H1 (cell line): ENCODE results near the gene CRADD. TPM values are rescaled to one million over a fixed set of nuclear protein-coding genes. Genes with fewer than 3 reads are reported as not detected.

Experiments
- CTCF ChIA-PET: fragments of 300-600 bp; sonication (Branson Sonifier 250); formaldehyde crosslinking; loops from one replicate; lab custom pipeline; 2021; ENCODE audit not compliant: partially characterized antibody; lab: Charles Lee
- POLR2A ChIA-PET: fragments of 300-600 bp; sonication (Branson Sonifier 250); formaldehyde crosslinking; loops from one replicate; lab custom pipeline; 2021; ENCODE audit warnings: inconsistent platforms; ENCODE audit not compliant: partially characterized antibody; lab: Charles Lee
- DNase-seq, 2 experiments: peaks; one replicate each; pipeline versions ENCODE4 v3.0.0 to v3.0.0-alpha.2; 2010 to 2022; ENCODE audit warnings: low spot score in 2 of 2, low read depth in 1 of 2, mixed read lengths in 1 of 2
- FAIRE-seq: peaks from 2 replicates; lab custom pipeline; 2011; peaks lifted over from hg19 to GRCh38; lab: Jason Lieb, UNC
- H2AFZ ChIP-seq: 2 replicates; pipeline ENCODE4 v1.8.1; 2012; ENCODE audit warnings: low read length, inconsistent platforms
- H2AK5ac ChIP-seq: 2 replicates; pipeline ENCODE4 v1.6.1; 2013; ENCODE audit warnings: low read depth, low read length
- H2BK120ac ChIP-seq: replicated peaks from 2 replicates; pipeline ENCODE3; 2013; ENCODE audit warnings: low read depth, low read length, inconsistent platforms
- H2BK12ac ChIP-seq: 2 replicates; pipeline ENCODE4 v1.6.1; 2013; ENCODE audit warnings: low read depth, low read length
- H2BK15ac ChIP-seq: 2 replicates; pipeline ENCODE4 v1.6.1; 2013; ENCODE audit warnings: low read length
- H2BK20ac ChIP-seq: 2 replicates; pipeline ENCODE4 v1.6.1; 2013; ENCODE audit warnings: low read length
- H2BK5ac ChIP-seq: 2 replicates; pipeline ENCODE4 v1.6.1; 2013; ENCODE audit warnings: low read depth, low read length
- H3K14ac ChIP-seq: 2 replicates; pipeline ENCODE4 v1.6.1; 2013; ENCODE audit warnings: inconsistent platforms; ENCODE audit not compliant: insufficient read length
- H3K18ac ChIP-seq: 2 replicates; pipeline ENCODE4 v1.6.1; 2013; ENCODE audit warnings: low read length; ENCODE audit errors: extremely low read depth
- H3K23ac ChIP-seq: 2 replicates; pipeline ENCODE4 v1.6.1; 2013; ENCODE audit warnings: inconsistent platforms; ENCODE audit not compliant: insufficient read length
- H3K23me2 ChIP-seq: 2 replicates; pipeline ENCODE4 v1.6.1; 2013; ENCODE audit warnings: low read depth, low read length
- H3K27ac ChIP-seq: 2 replicates; pipeline ENCODE4 v1.6.1; 2011; ENCODE audit warnings: low read depth, low read length, inconsistent platforms
- H3K27me3 ChIP-seq, 4 experiments: replicated peaks in 1 of 4; 1 replicate in 1 of 4; 2 replicates in 3 of 4; pipeline versions ENCODE4 v1.6.1 to v1.8.1; 2011 to 2013; ENCODE audit warnings: low read length in 3 of 4, mild to moderate bottlenecking in 3 of 4, inconsistent platforms in 2 of 4, mixed read lengths in 2 of 4, moderate library complexity in 1 of 4; ENCODE audit not compliant: control insufficient read depth in 3 of 4, insufficient read depth in 3 of 4; ENCODE audit errors: extremely low read depth in 1 of 4
- H3K36me3 ChIP-seq, 4 experiments: 2 replicates each; pipeline versions ENCODE4 v1.6.1 to v1.8.1; 2011 to 2013; ENCODE audit warnings: mild to moderate bottlenecking in 4 of 4, low read length in 3 of 4, moderate library complexity in 2 of 4, control low read depth in 1 of 4, inconsistent platforms in 1 of 4; ENCODE audit not compliant: insufficient read depth in 4 of 4, control insufficient read depth in 2 of 4
- H3K4ac ChIP-seq: replicated peaks from 2 replicates; pipeline ENCODE3; 2013; ENCODE audit warnings: low read length, low read depth, mixed read lengths, inconsistent platforms; ENCODE audit not compliant: insufficient read length
- H3K4me1 ChIP-seq, 4 experiments: replicated peaks in 1 of 4; 1 replicate in 1 of 4; 2 replicates in 3 of 4; pipeline versions ENCODE4 v1.6.1 to v1.8.1; 2011 to 2013; ENCODE audit warnings: low read length in 3 of 4, inconsistent platforms in 2 of 4, mixed read lengths in 1 of 4; ENCODE audit not compliant: insufficient read depth in 4 of 4, control insufficient read depth in 3 of 4
- H3K4me2 ChIP-seq, 2 experiments: 2 replicates each; pipeline versions ENCODE4 v1.6.1 to v1.8.1; 2011 to 2013; ENCODE audit warnings: low read depth in 2 of 2, low read length in 2 of 2, control low read depth in 1 of 2, inconsistent platforms in 1 of 2, mild to moderate bottlenecking in 1 of 2; ENCODE audit not compliant: insufficient read depth in 1 of 2
- H3K4me3 ChIP-seq, 4 experiments: fragments of 200-600, 300-600 bp in 1 of 4; sonication (generic), shearing (Covaris generic), sonication (Bioruptor Twin) in 1 of 4; 2 replicates each; pipeline versions ENCODE4 v1.5.1 to v1.8.1; 2011 to 2016; ENCODE audit warnings: low read length in 4 of 4, low read depth in 3 of 4, control low read depth in 2 of 4, inconsistent platforms in 2 of 4, mild to moderate bottlenecking in 2 of 4, mixed read lengths in 1 of 4, moderate library complexity in 1 of 4; ENCODE audit not compliant: insufficient read depth in 2 of 4; ENCODE audit errors: extremely low read depth in 1 of 4
- H3K56ac ChIP-seq: replicated peaks from 2 replicates; pipeline ENCODE3; 2013; ENCODE audit warnings: low read depth, mild to moderate bottlenecking, mixed read lengths, low read length, inconsistent platforms; ENCODE audit not compliant: insufficient read length
- H3K79me1 ChIP-seq: 2 replicates; pipeline ENCODE4 v1.6.1; 2013; ENCODE audit warnings: low read depth, low read length, control low read depth
- H3K79me2 ChIP-seq, 2 experiments: 2 replicates each; pipeline versions ENCODE4 v1.6.1 to v1.8.1; 2012 to 2013; ENCODE audit warnings: low read length in 2 of 2, mild to moderate bottlenecking in 2 of 2, inconsistent platforms in 1 of 2; ENCODE audit not compliant: insufficient read depth in 2 of 2, control insufficient read depth in 1 of 2
- H3K9ac ChIP-seq, 4 experiments: replicated peaks in 1 of 4; 1 replicate in 1 of 4; 2 replicates in 3 of 4; pipeline versions ENCODE4 v1.6.1 to v1.8.1; 2011 to 2013; ENCODE audit warnings: low read depth in 3 of 4, low read length in 3 of 4, control low read depth in 2 of 4, mild to moderate bottlenecking in 2 of 4, moderate library complexity in 2 of 4, inconsistent platforms in 1 of 4; ENCODE audit errors: extremely low read depth in 1 of 4
- H3K9me3 ChIP-seq, 2 experiments: 2 replicates each; pipeline versions ENCODE4 v1.6.1 to v1.8.1; 2012 to 2013; ENCODE audit warnings: mild to moderate bottlenecking in 2 of 2, moderate library complexity in 2 of 2, control low read depth in 1 of 2, inconsistent platforms in 1 of 2, low read depth in 1 of 2, low read length in 1 of 2, mixed read lengths in 1 of 2; ENCODE audit not compliant: insufficient read depth in 2 of 2
- H4K20me1 ChIP-seq, 2 experiments: replicated peaks in 1 of 2; 2 replicates each; pipeline versions ENCODE3 to v1.8.1; 2011 to 2013; ENCODE audit warnings: inconsistent platforms in 2 of 2, low read length in 2 of 2, mild to moderate bottlenecking in 1 of 2; ENCODE audit not compliant: insufficient read depth in 2 of 2, control insufficient read depth in 1 of 2
- H4K5ac ChIP-seq: 2 replicates; pipeline ENCODE4 v1.6.1; 2013; ENCODE audit warnings: low read length, low read depth, mixed read lengths, inconsistent platforms; ENCODE audit not compliant: insufficient read length
- H4K8ac ChIP-seq: 2 replicates; pipeline ENCODE4 v1.8.0; 2013; ENCODE audit warnings: mild to moderate bottlenecking, moderate library complexity, low read length, inconsistent platforms; ENCODE audit not compliant: insufficient read depth; ENCODE audit errors: extremely low read depth
- H4K91ac ChIP-seq: replicated peaks from 2 replicates; pipeline ENCODE3; 2013; ENCODE audit warnings: low read length, mixed read lengths, inconsistent platforms; ENCODE audit not compliant: insufficient read length
- GTF2F1 ChIP-seq: IDR thresholded peaks from 2 replicates; pipeline ENCODE4 v1.6.1; 2012; ENCODE audit warnings: low read depth, low read length, improper control_type of control experiment, borderline replicate concordance
- KDM4A ChIP-seq: IDR thresholded peaks from one replicate; pipeline ENCODE4 v1.7.1; 2012; ENCODE audit warnings: low read depth, mild to moderate bottlenecking, moderate library complexity, low read length, inconsistent platforms; ENCODE audit not compliant: severe bottlenecking
- POU5F1 ChIP-seq: IDR thresholded peaks from 2 replicates; pipeline ENCODE4 v1.6.1; 2011; ENCODE audit warnings: low read depth, mild to moderate bottlenecking, low read length, moderate library complexity
- RBBP5 ChIP-seq: IDR thresholded peaks from 2 replicates; pipeline ENCODE4 v1.7.1; 2012; ENCODE audit warnings: low read depth, mild to moderate bottlenecking, inconsistent platforms, low read length, moderate library complexity, borderline replicate concordance
- RFX5 ChIP-seq: IDR thresholded peaks from 2 replicates; pipeline ENCODE4 v1.6.1; 2011; ENCODE audit warnings: low read depth, low read length, improper control_type of control experiment, borderline replicate concordance
- SIRT6 ChIP-seq: IDR thresholded peaks from one replicate; pipeline ENCODE4 v1.7.1; 2012; ENCODE audit warnings: low read length, inconsistent platforms
- SIX5 ChIP-seq: IDR thresholded peaks from 2 replicates; pipeline ENCODE4 v1.6.1; 2011; ENCODE audit warnings: mild to moderate bottlenecking, low read depth, low read length
- SUZ12 ChIP-seq: fragments of 200-600 bp; sonication (generic); IDR thresholded peaks from 2 replicates; pipeline ENCODE4 v1.6.1; 2012; ENCODE audit warnings: mild to moderate bottlenecking, inconsistent platforms, low read length, moderate library complexity, mixed read lengths
- TCF12 ChIP-seq: IDR thresholded peaks from 2 replicates; pipeline ENCODE4 v1.6.1; 2011; ENCODE audit warnings: low read depth, mild to moderate bottlenecking, low read length
- WGBS, 2 experiments: shearing (Covaris generic) in 1 of 2; methylation state at CpG; one replicate each; pipeline versions ENCODE4 v1.1.6 to v1.1.7; 2013 to 2015; ENCODE audit warnings: low lambda C conversion rate in 2 of 2, mixed read lengths in 2 of 2, inconsistent platforms in 1 of 2, low coverage in 1 of 2, missing lambda C conversion rate in 1 of 2; ENCODE audit not compliant: insufficient replicate concordance in 2 of 2, insufficient coverage in 1 of 2, insufficient read length in 1 of 2; ENCODE audit errors: extremely low coverage in 1 of 2, missing lambda C conversion rate in 1 of 2; 5-methylcytosine and 5-hydroxymethylcytosine counted together
- polyA plus RNA-seq, 7 experiments: library from polyadenylated mRNA; depleted of rRNA in 3 of 7; stranded (reverse) in 5 of 7; unstranded in 2 of 7; fragments of >200 nt in 5 of 7; fragments of 200-250 nt in 2 of 7; gene quantifications; 1 replicate in 5 of 7; 2 replicates in 1 of 7; 4 replicates in 1 of 7; pipeline versions ENCODE4 v1.2.1 to v1.2.3, GENCODE V29; 2011 to 2013; ENCODE audit warnings: missing spikeins in 2 of 7, mixed read lengths in 2 of 7
- total RNA-seq: library from RNA; stranded (reverse); fragmentation: NEBNext Ultra II Directional; extraction: Animal tissue kit (Norgen Biotek cat#: 25700); gene quantifications from 2 replicates; pipeline ENCODE4 v1.2.1, GENCODE V29; 2021

The CRADD gene
- total and polyA plus RNA-seq, 2 of the 8 experiments (the other 6 are each of a cell fraction or from before 2014, with no cell fraction given), result 8.1 to 15.4 TPM

- H2AFZ ChIP-seq, result peak overlapping the region; percentile 48; the same call in 1 of the 2 replicates
- no peak for DNase-seq
Measured at GRCh38 chr12:93678779-93679178, 1.6 kb downstream of the CRADD start.

More at GRCh38 chr12:93678779-93679178, 1.6 kb downstream of the CRADD start:
- peaks cover 3 to 9% (median 5%) of the 10 kb centered on the region in 4 experiments; a peak in 4 of 7 replicates for H3K4me1 ChIP-seq
- POLR2A ChIA-PET, result interaction anchor here (1.2 to 1.4 kb wide), 2 partner anchors 11 to 26 kb away, joined by 4 read pairs; no protein-coding TSS in a partner anchor
- H4K5ac ChIP-seq, result no peak overlapping the region
- no peak overlapping the region for H3K56ac ChIP-seq
- 0 out of 2 replicates have a peak overlapping the region, but pooled peaks have one; percentile 25 for H3K27ac ChIP-seq
- H3K18ac ChIP-seq, result peak overlapping the region; percentile 29; the same call in 1 of the 2 replicates
- H3K4me3 ChIP-seq, result no peak overlapping the region
- no peak overlapping the region for H3K14ac ChIP-seq
- no peak overlapping the region for H4K8ac ChIP-seq
- H2BK5ac ChIP-seq, result peak overlapping the region; percentile 77; the same call in 1 of the 2 replicates
- H3K23ac ChIP-seq, result no peak overlapping the region
- no peak overlapping the region for H2BK120ac ChIP-seq
- H3K9me3 ChIP-seq, result no peaks in the 10 kb centered on the region
- H2BK15ac ChIP-seq, result no peak overlapping the region
- peak overlapping the region; percentile 82; the same call in 1 of the 2 replicates for H2BK12ac ChIP-seq
- FAIRE-seq, result no peak
- no peaks in the 10 kb centered on the region for H3K27me3 ChIP-seq
- CTCF ChIA-PET, result interaction anchor here (1.0 to 1.7 kb wide), 4 partner anchors 37 to 109 kb away, joined by 3 to 7 read pairs (median 4); no protein-coding TSS in a partner anchor
- H3K79me1 ChIP-seq, result no peaks in the 10 kb centered on the region
- H3K4ac ChIP-seq, result no peak overlapping the region
- peaks cover 5% of the 10 kb centered on the region; the same call in 1 of the 2 replicates for H3K23me2 ChIP-seq
- TF ChIP-seq KDM4A (no peak), SIRT6 (no peak), RFX5 (no peak), RBBP5 (no peak), SUZ12 (no peak), POU5F1 (no peak), GTF2F1 (no peak), SIX5 (no peak), TCF12 (no peak)
- TF ChIP-seq, all 59 proteins: peak for 0
- Histone ChIP-seq H3K79me2 (no peaks in the 10 kb centered on the region), H3K4me2 (peak overlapping the region; percentile 72 to 98; a peak in 3 of 4 replicates), H4K91ac (peak overlapping the region; percentile 3), H2AK5ac (no peak overlapping the region), H4K20me1 (no peaks in the 10 kb centered on the region), H3K36me3 (no peaks in the 10 kb centered on the region), H3K9ac (no peak overlapping the region; a peak in 1 of 7 replicates), H2BK20ac (0 out of 2 replicates have a peak overlapping the region, but pooled peaks have one; percentile 25)
- 80% methylated on average over 5 of the region's 5 CpGs; no CpG with 5 or more reads in 1 of the 2 experiments for WGBS, 2 experiments
